Measurements from ENCODE around the gene RPS10. TPM values are rescaled to one million over a fixed set of nuclear protein-coding genes. Genes with fewer than 3 reads are reported as not detected.
"Not testable (repeated sequence)": the region's sequence is repeated elsewhere in the genome, so short reads cannot be mapped to it uniquely, and the experiment has no call there.

Gene RPS10
- total RNA-seq, 1 donor from 2014 or later, result 3,703 TPM

- peak; percentile 67 for DNase-seq
Measured at GRCh38 chr6:34391786-34392496, 33.9 kb downstream of the RPS10 start.

- no peak for DNase-seq
Measured at GRCh38 chr6:34391473-34391785, 34.4 kb downstream of the RPS10 start.

GRCh38 chr6:34390531-34391472 is 35.1 kb downstream of the RPS10 start:
- peak; percentile 52 for DNase-seq

GRCh38 chr6:34389034-34389433 is 36.8 kb downstream of the RPS10 start:
- no peak for DNase-seq

- DNase-seq, result no peak
Measured at GRCh38 chr6:34388421-34388820, 37.4 kb downstream of the RPS10 start.

GRCh38 chr6:34386316-34387137 is 39.3 kb downstream of the RPS10 start:
- DNase-seq, result peak; percentile 68

GRCh38 chr6:34385793-34386195 is 40.1 kb downstream of the RPS10 start:
- no peak for DNase-seq

GRCh38 chr6:34384321-34385153 is 41.3 kb downstream of the RPS10 start:
- no peak for DNase-seq

GRCh38 chr6:34383656-34384320 is 42.1 kb downstream of the RPS10 start:
- no peak for DNase-seq

- DNase-seq, result no peak
Measured at GRCh38 chr6:34383161-34383631, 42.7 kb downstream of the RPS10 start.

- no peak for DNase-seq
Measured at GRCh38 chr6:34381081-34381480, 44.8 kb downstream of the RPS10 start.

- DNase-seq, result no peak
Measured at GRCh38 chr6:34378470-34378869, 47.4 kb downstream of the RPS10 start.

GRCh38 chr6:34377984-34378383 is 47.9 kb downstream of the RPS10 start:
- DNase-seq, result no peak

GRCh38 chr6:34377571-34377970 is 48.3 kb downstream of the RPS10 start:
- DNase-seq, result not testable (repeated sequence)

- no peak for DNase-seq
Measured at GRCh38 chr6:34375833-34376232, 50.0 kb downstream of the RPS10 start.

- no peak for DNase-seq
Measured at GRCh38 chr6:34374508-34374907, 51.4 kb downstream of the RPS10 start.

GRCh38 chr6:34374069-34374468 is 51.8 kb downstream of the RPS10 start:
- DNase-seq, result no peak

- no peak for DNase-seq
Measured at GRCh38 chr6:34373511-34373910, 52.4 kb downstream of the RPS10 start.

GRCh38 chr6:34371865-34372264 is 54.0 kb downstream of the RPS10 start:
- not testable (repeated sequence) for DNase-seq

- peak; percentile 91 for DNase-seq
Measured at GRCh38 chr6:34370361-34370760, 55.5 kb downstream of the RPS10 start.

- no peak for DNase-seq
Measured at GRCh38 chr6:34369385-34369784, 56.5 kb downstream of the RPS10 start.

Measured in dermis blood vessel endothelial cell (primary cell).